ENCODE data around the gene KCTD7.
"Not testable (repeated sequence)": the region's sequence is repeated elsewhere in the genome, so short reads cannot be mapped to it uniquely, and the experiment has no call there.

DNA sequence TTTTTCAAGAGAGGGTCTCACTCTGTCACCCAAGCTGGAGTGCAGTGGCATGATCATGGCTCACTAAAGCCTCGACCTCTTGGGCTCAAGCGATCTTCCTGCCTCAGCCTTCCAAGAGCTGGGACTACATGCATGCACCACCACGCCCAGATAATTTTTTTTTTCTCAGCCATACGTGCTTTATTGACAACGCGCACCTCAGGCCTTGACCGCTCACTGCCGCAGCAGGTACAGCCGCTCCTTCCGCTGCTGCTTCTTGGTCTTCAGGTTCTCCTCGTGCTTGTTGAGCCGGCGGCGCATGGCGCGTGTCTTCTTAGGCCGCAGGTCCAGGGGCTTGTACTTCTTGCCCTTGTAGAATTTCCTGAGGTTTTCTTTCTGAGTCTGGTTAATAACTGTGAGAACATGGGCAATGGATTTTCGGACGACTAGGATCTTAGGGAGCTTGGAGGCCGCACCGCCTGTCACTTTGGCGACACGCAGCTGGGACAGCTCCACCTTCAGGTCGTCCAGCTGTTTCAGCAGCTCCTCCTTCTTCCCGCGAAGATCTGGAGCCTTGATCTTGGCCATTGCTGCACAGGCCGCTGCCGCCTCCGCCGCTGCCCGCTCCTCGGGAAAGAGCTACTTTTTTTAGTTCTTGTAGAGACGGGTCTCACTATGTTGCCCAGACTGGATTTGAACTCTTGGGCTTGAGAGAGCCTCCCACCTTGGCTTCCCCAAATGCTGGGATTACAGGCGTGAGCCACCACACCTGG is 22.0 kb upstream of the KCTD7 start:
- TF ChIP-seq, protein P1, sequence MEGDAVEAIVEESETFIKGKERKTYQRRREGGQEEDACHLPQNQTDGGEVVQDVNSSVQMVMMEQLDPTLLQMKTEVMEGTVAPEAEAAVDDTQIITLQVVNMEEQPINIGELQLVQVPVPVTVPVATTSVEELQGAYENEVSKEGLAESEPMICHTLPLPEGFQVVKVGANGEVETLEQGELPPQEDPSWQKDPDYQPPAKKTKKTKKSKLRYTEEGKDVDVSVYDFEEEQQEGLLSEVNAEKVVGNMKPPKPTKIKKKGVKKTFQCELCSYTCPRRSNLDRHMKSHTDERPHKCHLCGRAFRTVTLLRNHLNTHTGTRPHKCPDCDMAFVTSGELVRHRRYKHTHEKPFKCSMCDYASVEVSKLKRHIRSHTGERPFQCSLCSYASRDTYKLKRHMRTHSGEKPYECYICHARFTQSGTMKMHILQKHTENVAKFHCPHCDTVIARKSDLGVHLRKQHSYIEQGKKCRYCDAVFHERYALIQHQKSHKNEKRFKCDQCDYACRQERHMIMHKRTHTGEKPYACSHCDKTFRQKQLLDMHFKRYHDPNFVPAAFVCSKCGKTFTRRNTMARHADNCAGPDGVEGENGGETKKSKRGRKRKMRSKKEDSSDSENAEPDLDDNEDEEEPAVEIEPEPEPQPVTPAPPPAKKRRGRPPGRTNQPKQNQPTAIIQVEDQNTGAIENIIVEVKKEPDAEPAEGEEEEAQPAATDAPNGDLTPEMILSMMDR (IDR thresholded peaks at IDR 0.05): not testable (repeated sequence)
- TF ChIP-seq POLR2A (IDR thresholded peaks at IDR 0.05); EP300 (IDR thresholded peaks at IDR 0.05; ENCODE audit: low read depth); POLR2AphosphoS5 (IDR thresholded peaks at IDR 0.05): not testable (repeated sequence)

All from transverse colon (tissue), 4 donors.